ENCODE measurements around the gene RAPGEF4.

Gene RAPGEF4

GRCh38 chr2:172859581-172860335 lies 124.1 kb downstream of the RAPGEF4 start:
- in situ Hi-C loops (cut with MboI; ENCODE audit: low sequenced_read_pairs, unreplicated experiment) = loop anchor here (5.0 kb wide), 1 partner anchor 73 kb away; no protein-coding TSS in a partner anchor
- no peak for DNase-seq (ENCODE audit: low spot score)
- TF ChIP-seq CTCF (IDR thresholded peaks at IDR 0.05; ENCODE audit: borderline replicate concordance, control extremely low read depth, extremely low read depth, insufficient read depth, missing control alignments) = no peak

- no peak for DNase-seq (ENCODE audit: low spot score)
- no peak for TF ChIP-seq CTCF (IDR thresholded peaks at IDR 0.05; ENCODE audit: borderline replicate concordance, control extremely low read depth, extremely low read depth, insufficient read depth, missing control alignments)
- in situ Hi-C loops (cut with MboI; ENCODE audit: low sequenced_read_pairs, unreplicated experiment) = loop anchor here (5.0 kb wide), 1 partner anchor 72 kb away; no protein-coding TSS in a partner anchor
Observed at GRCh38 chr2:172860336-172860707, 124.7 kb downstream of the RAPGEF4 start.

- in situ Hi-C loops (cut with MboI; ENCODE audit: low sequenced_read_pairs, unreplicated experiment) = loop anchor here (5.0 kb wide), 1 partner anchor 71 kb away; no protein-coding TSS in a partner anchor
- no peak for DNase-seq (ENCODE audit: low spot score)
- no peak for TF ChIP-seq CTCF (IDR thresholded peaks at IDR 0.05; ENCODE audit: borderline replicate concordance, control extremely low read depth, extremely low read depth, insufficient read depth, missing control alignments)
Observed at GRCh38 chr2:172861098-172861497, 125.5 kb downstream of the RAPGEF4 start.

- in situ Hi-C loops (cut with MboI; ENCODE audit: low sequenced_read_pairs, unreplicated experiment) = loop anchor here (5.0 kb wide), 1 partner anchor 70 kb away; no protein-coding TSS in a partner anchor
- no peak for DNase-seq (ENCODE audit: low spot score)
- TF ChIP-seq CTCF (IDR thresholded peaks at IDR 0.05; ENCODE audit: borderline replicate concordance, control extremely low read depth, extremely low read depth, insufficient read depth, missing control alignments) = no peak
Observed at GRCh38 chr2:172861656-172862476, 126.2 kb downstream of the RAPGEF4 start.

- no peak for DNase-seq (ENCODE audit: low spot score)
- no peak for TF ChIP-seq CTCF (IDR thresholded peaks at IDR 0.05; ENCODE audit: borderline replicate concordance, control extremely low read depth, extremely low read depth, insufficient read depth, missing control alignments)
- in situ Hi-C loops (cut with MboI; ENCODE audit: low sequenced_read_pairs, unreplicated experiment) = loop anchor here (5.0 kb wide), 1 partner anchor 69 kb away; no protein-coding TSS in a partner anchor
Observed at GRCh38 chr2:172863341-172863740, 127.7 kb downstream of the RAPGEF4 start.

- peak; percentile 66 for TF ChIP-seq CTCF (IDR thresholded peaks at IDR 0.05; ENCODE audit: borderline replicate concordance, control extremely low read depth, extremely low read depth, insufficient read depth, missing control alignments)
- DNase-seq (ENCODE audit: low spot score) = peak; percentile 42
Observed at GRCh38 chr2:172864182-172864581, 128.5 kb downstream of the RAPGEF4 start.

More at GRCh38 chr2:172864182-172864581, 128.5 kb downstream of the RAPGEF4 start:
- in situ Hi-C loops (cut with MboI; ENCODE audit: low sequenced_read_pairs, unreplicated experiment) = loop anchor here (5.0 kb wide), 1 partner anchor 68 kb away; no protein-coding TSS in a partner anchor
